GM18499 (cell line): ENCODE data around the gene SASH1.
"Not testable (repeated sequence)": the region's sequence is repeated elsewhere in the genome, so short reads cannot be mapped to it uniquely, and the experiment has no call there.

ENCODE experiments used
- ATAC-seq: cut with Tn5 transposase; IDR thresholded peaks from one replicate; pipeline ENCODE4 v1.9.1; 2021; ENCODE audit warnings: moderate number of reproducible peaks; ENCODE audit not compliant: insufficient read depth, unreplicated experiment

The SASH1 gene

GRCh38 chr6:148328876-148329555, 13.6 kb upstream of the SASH1 start:
- ATAC-seq: no peak

GRCh38 chr6:148329596-148330381, 12.8 kb upstream of the SASH1 start:
- no peak for ATAC-seq

- no peak for ATAC-seq
Measured at GRCh38 chr6:148332088-148332487, 10.6 kb upstream of the SASH1 start.

GRCh38 chr6:148336901-148337300, 5.7 kb upstream of the SASH1 start:
- ATAC-seq: no peak

GRCh38 chr6:148339766-148340165, 2.9 kb upstream of the SASH1 start:
- no peak for ATAC-seq

GRCh38 chr6:148340586-148341297, 1.9 kb upstream of the SASH1 start:
- ATAC-seq: no peak

- ATAC-seq: no peak
Measured at GRCh38 chr6:148342100-148342349, 613 bp upstream of the SASH1 start.

GRCh38 chr6:148343047-148343782, 577 bp downstream of the SASH1 start:
- ATAC-seq: no peak

GRCh38 chr6:148345176-148345575, 2.5 kb downstream of the SASH1 start:
- no peak for ATAC-seq

GRCh38 chr6:148345578-148345977, 2.9 kb downstream of the SASH1 start:
- no peak for ATAC-seq

- no peak for ATAC-seq
Measured at GRCh38 chr6:148346681-148347440, 4.2 kb downstream of the SASH1 start.

- ATAC-seq: no peak
Measured at GRCh38 chr6:148347441-148348054, 4.9 kb downstream of the SASH1 start.

GRCh38 chr6:148348335-148348734, 5.7 kb downstream of the SASH1 start:
- ATAC-seq: no peak

- ATAC-seq: no peak
Measured at GRCh38 chr6:148348778-148349177, 6.1 kb downstream of the SASH1 start.

GRCh38 chr6:148349466-148349865, 6.8 kb downstream of the SASH1 start:
- ATAC-seq: no peak

GRCh38 chr6:148351309-148351708, 8.7 kb downstream of the SASH1 start:
- no peak for ATAC-seq

- ATAC-seq: not testable (repeated sequence)
Measured at GRCh38 chr6:148352421-148352820, 9.8 kb downstream of the SASH1 start.

- ATAC-seq: no peak
Measured at GRCh38 chr6:148358196-148358785, 15.7 kb downstream of the SASH1 start.

GRCh38 chr6:148359228-148359627, 16.6 kb downstream of the SASH1 start:
- no peak for ATAC-seq
